Common myeloid progenitor, CD34-positive (primary cell): ENCODE data around the gene KRTAP10-2.

Experiments
- CTCF ChIA-PET: fragments of 350-600 bp; sonication (Branson Sonifier 250); formaldehyde crosslinking; loops from one replicate; lab custom pipeline; 2021; ENCODE audit warnings: antibody characterized with exemption; lab: Charles Lee
- POLR2A ChIA-PET: fragments of 350-600 bp; sonication (Branson Sonifier 250); formaldehyde crosslinking; loops from one replicate; lab custom pipeline; 2021; ENCODE audit warnings: antibody characterized with exemption; lab: Charles Lee
- DNase-seq, 3 donors: peaks; one replicate each; pipeline versions ENCODE4 v3.0.0 to v3.0.0-alpha.2; 2013
- H3K27ac ChIP-seq, 2 experiments: 1 replicate in 1 of 2; 2 replicates in 1 of 2; pipeline ENCODE4 v1.7.0; 2013; ENCODE audit warnings: inconsistent platforms in 2 of 2, low read length in 2 of 2, mild to moderate bottlenecking in 2 of 2, low read depth in 1 of 2, moderate library complexity in 1 of 2; ENCODE audit not compliant: severe bottlenecking in 2 of 2, insufficient read depth in 1 of 2, poor library complexity in 1 of 2
- H3K27me3 ChIP-seq, 5 experiments: replicated peaks in 2 of 5; 1 replicate in 3 of 5; 2 replicates in 2 of 5; pipeline versions ENCODE4 v1.6.1 to v1.7.0; 2013; ENCODE audit warnings: low read length in 4 of 5, mild to moderate bottlenecking in 2 of 5, moderate library complexity in 2 of 5, inconsistent platforms in 1 of 5; ENCODE audit not compliant: insufficient read depth in 5 of 5, control insufficient read depth in 4 of 5
- H3K36me3 ChIP-seq, 4 experiments: 1 replicate in 2 of 4; 2 replicates in 2 of 4; pipeline versions ENCODE4 v1.6.1 to v1.7.0; 2013; ENCODE audit warnings: low read length in 3 of 4, control low read depth in 1 of 4, mild to moderate bottlenecking in 1 of 4; ENCODE audit not compliant: control insufficient read depth in 4 of 4, insufficient read depth in 4 of 4
- H3K4me1 ChIP-seq, 4 experiments: 1 replicate in 3 of 4; 2 replicates in 1 of 4; pipeline versions ENCODE4 v1.6.1 to v1.7.1; 2013; ENCODE audit warnings: low read length in 3 of 4, mild to moderate bottlenecking in 3 of 4, control low read depth in 1 of 4, inconsistent platforms in 1 of 4, moderate library complexity in 1 of 4; ENCODE audit not compliant: control insufficient read depth in 4 of 4, insufficient read depth in 4 of 4; ENCODE audit errors: control extremely low read depth in 1 of 4
- H3K4me3 ChIP-seq, 7 experiments: 1 replicate in 4 of 7; 2 replicates in 3 of 7; pipeline versions ENCODE4 v1.5.1 to v1.7.0; 2013; ENCODE audit warnings: mild to moderate bottlenecking in 7 of 7, low read length in 6 of 7, moderate library complexity in 6 of 7, inconsistent platforms in 2 of 7, low read depth in 2 of 7, control low read depth in 1 of 7; ENCODE audit not compliant: insufficient read depth in 4 of 7, control insufficient read depth in 1 of 7; ENCODE audit errors: extremely low read depth in 1 of 7
- H3K9me3 ChIP-seq, 5 experiments: 1 replicate in 4 of 5; 2 replicates in 1 of 5; pipeline versions ENCODE4 v1.6.1 to v1.7.1; 2013; ENCODE audit warnings: low read length in 4 of 5, mild to moderate bottlenecking in 2 of 5, inconsistent platforms in 1 of 5, low read depth in 1 of 5, moderate library complexity in 1 of 5; ENCODE audit not compliant: control insufficient read depth in 4 of 5, insufficient read depth in 2 of 5; ENCODE audit errors: control extremely low read depth in 1 of 5
- WGBS: methylation state at CpG from one replicate; pipeline ENCODE4 v1.1.5; 2013; ENCODE audit not compliant: insufficient coverage; 5-methylcytosine and 5-hydroxymethylcytosine counted together

KRTAP10-2 gene

DNA sequence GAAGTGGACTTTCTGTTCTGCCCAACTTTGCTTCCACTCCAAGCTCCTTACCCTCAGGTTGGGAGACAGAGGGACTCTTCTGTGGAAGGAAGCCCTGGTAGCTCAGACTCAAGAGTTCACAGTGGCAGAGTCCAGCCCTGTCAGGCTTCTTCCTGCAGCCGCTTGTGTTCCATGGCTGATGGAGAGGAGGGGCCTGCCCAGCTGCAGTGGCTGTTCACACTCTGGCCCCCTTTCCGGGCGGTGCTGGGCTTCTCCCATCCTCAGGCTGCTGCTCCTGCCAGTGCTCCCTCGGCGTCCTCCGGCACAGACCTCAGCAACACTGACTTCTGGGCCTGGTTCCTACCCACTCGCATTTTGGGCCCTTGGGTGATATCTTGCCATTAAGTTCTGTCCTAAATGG is 15.3 kb downstream of the KRTAP10-2 start:
- no peaks in the 10 kb centered on the region for H3K9me3 ChIP-seq
- peaks cover 0 to 9% (median 0%) of the 10 kb centered on the region in 5 experiments for H3K27me3 ChIP-seq
- H3K4me1 ChIP-seq: no peaks in the 10 kb centered on the region
- ChIA-PET CTCF (no interaction called here), POLR2A (interaction anchor here (0.6 kb wide), 1 partner anchor 256 kb away, joined by 3 read pairs; no protein-coding TSS in a partner anchor)
- H3K4me3 ChIP-seq: no peak overlapping the region
- H3K36me3 ChIP-seq: no peaks in the 10 kb centered on the region
- DNase-seq: no peak
- WGBS: 94% methylated on average over 7 of the region's 7 CpGs
- no peak overlapping the region for H3K27ac ChIP-seq

DNA sequence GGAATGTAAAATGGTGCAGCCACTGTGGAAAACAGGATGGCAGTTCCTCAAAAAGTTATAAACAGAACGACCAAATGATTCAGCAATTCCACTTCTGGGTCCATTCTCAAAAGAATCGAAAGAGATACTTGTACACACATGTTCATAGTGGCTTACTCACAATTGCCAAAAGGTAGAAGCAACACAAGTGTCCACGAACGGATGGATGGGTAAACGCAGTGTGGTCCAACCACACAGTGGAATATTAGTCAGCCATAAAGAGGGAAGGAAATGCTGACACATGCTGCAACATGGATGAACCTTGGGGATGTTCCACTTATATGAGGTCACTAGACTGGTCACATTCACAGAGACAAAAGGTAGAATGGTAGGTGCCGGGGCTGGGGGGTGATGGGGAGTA is 16.6 kb downstream of the KRTAP10-2 start:
- H3K4me3 ChIP-seq: no peak overlapping the region
- WGBS: 93% methylated on average over 6 of the region's 6 CpGs
- peaks cover 0 to 8% (median 0%) of the 10 kb centered on the region in 5 experiments for H3K27me3 ChIP-seq
- H3K36me3 ChIP-seq: no peaks in the 10 kb centered on the region
- POLR2A ChIA-PET: no interaction called here
- H3K27ac ChIP-seq: no peak overlapping the region
- H3K9me3 ChIP-seq: no peaks in the 10 kb centered on the region
- H3K4me1 ChIP-seq: no peaks in the 10 kb centered on the region
- no peak for DNase-seq
- CTCF ChIA-PET: no interaction called here

DNA sequence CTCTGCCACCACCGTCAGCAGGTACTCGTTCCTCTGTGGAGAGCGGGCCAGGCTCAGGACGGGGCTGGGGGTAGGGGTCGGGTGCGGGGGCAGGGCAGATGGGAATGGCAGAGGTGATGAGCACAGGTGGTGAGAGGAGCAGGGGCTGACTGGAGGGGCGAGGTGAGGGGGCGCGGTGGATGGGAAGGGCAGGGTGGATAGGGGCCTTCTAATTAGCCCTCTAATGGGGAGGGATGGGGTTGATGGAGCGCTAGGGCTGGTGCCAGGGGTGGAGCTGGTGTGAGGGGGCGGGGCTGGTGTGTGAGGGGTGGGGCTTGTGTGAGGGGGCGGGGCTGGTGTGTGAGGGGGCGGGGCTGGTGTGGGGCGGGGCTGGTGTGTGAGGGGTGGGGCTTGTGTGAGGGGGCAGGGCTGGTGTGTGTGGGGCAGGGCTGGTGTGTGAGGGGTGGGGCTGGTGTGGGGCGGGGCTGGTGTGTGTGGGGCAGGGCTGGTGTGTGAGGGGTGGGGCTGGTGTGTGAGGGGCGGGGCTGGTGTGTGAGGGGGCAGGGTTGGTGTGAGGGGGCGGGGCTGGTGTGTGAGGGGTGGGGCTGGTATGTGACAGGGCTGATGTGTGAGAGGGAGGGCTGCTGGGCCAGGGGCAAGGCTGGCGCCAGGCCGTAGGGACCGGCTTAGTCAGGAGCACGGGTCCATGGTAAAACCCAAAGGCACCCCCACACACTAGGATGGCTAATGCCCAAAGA is 17.2 kb downstream of the KRTAP10-2 start:
- no peak overlapping the region for H3K4me3 ChIP-seq
- no peaks in the 10 kb centered on the region for H3K36me3 ChIP-seq
- no peak for DNase-seq
- POLR2A ChIA-PET: no interaction called here
- H3K4me1 ChIP-seq: no peaks in the 10 kb centered on the region
- 92% methylated on average over 9 of the region's 21 CpGs for WGBS
- CTCF ChIA-PET: no interaction called here
- no peaks in the 10 kb centered on the region for H3K9me3 ChIP-seq
- peaks cover 0 to 8% (median 0%) of the 10 kb centered on the region in 5 experiments for H3K27me3 ChIP-seq
- no peak overlapping the region for H3K27ac ChIP-seq

DNA sequence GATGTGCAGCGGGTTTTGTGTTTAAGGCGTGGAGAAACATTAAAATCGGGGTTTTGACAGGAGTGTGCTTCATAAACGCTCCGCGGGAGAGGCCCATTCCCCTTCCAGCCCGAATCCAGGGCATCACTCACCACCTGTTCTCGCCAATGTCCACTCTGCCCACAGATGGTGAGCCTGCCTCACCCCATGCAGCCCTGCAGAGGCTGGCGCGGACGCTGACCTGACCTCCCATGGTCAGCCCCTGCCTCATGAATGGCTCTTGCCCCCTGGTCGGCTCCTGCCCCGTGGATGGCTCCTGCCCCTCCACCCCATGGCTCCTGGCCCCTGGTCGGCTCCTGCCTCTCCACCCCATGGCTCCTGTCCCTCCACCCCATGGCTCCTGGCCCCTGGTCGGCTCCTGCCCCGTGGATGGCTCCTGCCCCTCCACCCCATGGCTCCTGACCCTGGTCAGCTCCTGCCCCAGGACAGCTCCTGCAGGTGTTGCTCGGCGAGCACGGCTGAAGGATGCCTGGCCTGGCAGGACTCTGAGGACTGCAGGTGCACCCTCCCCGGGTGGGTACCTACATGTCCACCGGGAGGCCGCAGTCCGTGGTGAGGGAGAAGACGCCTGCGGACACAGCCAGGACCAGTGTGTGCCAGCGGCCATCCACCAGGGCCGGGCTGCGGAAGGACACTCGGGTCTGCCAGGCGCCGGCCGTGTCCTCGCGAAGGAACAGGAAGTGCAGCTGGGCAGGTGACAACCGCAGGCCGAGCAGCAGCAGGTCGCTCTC is 18.0 kb downstream of the KRTAP10-2 start:
- Histone ChIP-seq H3K9me3 (no peaks in the 10 kb centered on the region), H3K36me3 (no peaks in the 10 kb centered on the region), H3K4me3 (no peak overlapping the region), H3K27ac (no peak overlapping the region), H3K4me1 (no peaks in the 10 kb centered on the region), H3K27me3 (peaks cover 0 to 8% (median 0%) of the 10 kb centered on the region in 5 experiments)
- ChIA-PET POLR2A (no interaction called here), CTCF (no interaction called here)
- WGBS: 97% methylated on average over 36 of the region's 37 CpGs
- DNase-seq: no peak

DNA sequence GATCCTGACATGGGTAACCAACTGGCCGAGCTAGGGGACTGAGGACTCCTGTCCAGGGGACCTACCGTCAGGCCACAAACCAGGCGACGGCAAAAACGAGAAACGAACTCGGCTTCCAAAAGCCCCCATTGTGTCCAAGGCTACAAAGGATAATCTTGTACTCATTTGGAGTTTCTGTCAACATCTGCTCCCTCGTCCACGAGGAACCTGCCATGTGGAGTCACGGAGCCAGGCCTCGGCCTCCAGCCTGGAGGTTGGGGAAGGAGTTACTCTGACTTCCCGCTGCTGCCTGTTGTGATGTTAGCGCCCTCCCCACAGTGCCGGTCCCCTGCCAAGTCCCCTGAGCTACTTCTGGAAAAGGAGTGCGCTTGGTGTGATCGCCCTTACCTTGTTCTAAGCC is 18.6 kb downstream of the KRTAP10-2 start:
- CTCF ChIA-PET: no interaction called here
- no peak for DNase-seq
- no peaks in the 10 kb centered on the region for H3K9me3 ChIP-seq

DNA sequence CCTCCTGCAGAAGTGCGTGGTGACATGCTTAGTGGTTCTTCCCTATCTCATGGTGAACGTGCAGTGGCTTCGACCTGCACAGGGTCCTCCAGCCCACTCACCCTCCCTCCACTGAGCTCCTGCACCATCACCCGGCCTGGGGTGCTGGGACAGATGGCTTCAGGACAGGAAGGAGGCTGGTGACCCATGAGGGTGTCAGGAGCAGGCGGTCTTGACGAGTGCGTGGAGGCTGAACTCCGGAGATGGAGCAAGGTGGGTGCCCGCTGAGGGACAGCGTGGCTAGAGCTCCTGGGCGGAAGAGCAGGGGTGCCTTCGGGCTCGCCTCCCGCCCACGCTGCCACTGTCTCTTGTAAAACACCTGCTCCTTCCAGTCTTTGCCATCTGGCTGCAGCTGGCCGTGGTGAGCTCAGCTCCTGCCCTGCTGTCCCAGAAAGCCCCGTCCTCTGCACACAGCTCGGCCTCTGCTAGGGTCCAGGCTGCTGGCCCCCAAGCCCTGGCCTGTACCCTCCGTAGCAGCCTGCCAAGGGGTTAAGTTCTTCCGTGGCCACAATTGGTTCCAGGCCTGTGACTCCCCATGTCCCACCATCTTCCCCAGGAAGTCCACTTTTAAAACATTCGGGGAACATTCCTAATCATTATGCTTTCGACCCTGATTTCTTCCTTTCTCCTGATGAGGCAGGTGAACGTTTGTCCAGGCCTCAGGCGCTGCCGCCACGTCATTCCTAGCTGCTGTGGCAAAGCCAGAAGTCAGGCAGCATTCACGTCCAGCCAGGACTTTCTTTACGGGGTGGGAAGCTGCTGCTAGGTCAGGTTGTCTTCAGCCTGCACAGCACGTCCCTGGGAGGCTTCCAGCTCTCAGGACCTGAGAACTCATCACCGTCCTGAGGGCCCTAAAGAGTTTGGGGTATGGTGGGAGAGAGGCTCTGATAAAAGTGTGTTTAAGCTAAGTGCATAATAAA is 19.4 kb downstream of the KRTAP10-2 start:
- no peak overlapping the region for H3K4me3 ChIP-seq
- 88% methylated on average over 29 of the region's 30 CpGs for WGBS
- no peaks in the 10 kb centered on the region for H3K9me3 ChIP-seq
- no peaks in the 10 kb centered on the region for H3K36me3 ChIP-seq
- H3K4me1 ChIP-seq: no peaks in the 10 kb centered on the region
- H3K27ac ChIP-seq: no peak overlapping the region
- CTCF ChIA-PET: no interaction called here
- POLR2A ChIA-PET: no interaction called here
- peaks cover 0 to 8% (median 0%) of the 10 kb centered on the region in 5 experiments for H3K27me3 ChIP-seq
- DNase-seq: no peak

More for the DNA sequence above, 18.6 kb downstream of the KRTAP10-2 start:
- peaks cover 0 to 8% (median 0%) of the 10 kb centered on the region in 5 experiments for H3K27me3 ChIP-seq
- H3K4me1 ChIP-seq: no peaks in the 10 kb centered on the region
- POLR2A ChIA-PET: no interaction called here
- WGBS: over 99% methylated on average over 16 of the region's 16 CpGs
- H3K4me3 ChIP-seq: no peak overlapping the region
- H3K27ac ChIP-seq: no peak overlapping the region
- H3K36me3 ChIP-seq: no peaks in the 10 kb centered on the region
